Ishikawa (cell line): ENCODE measurements around the gene ZDHHC13.

ENCODE experiments used
- CEBPB ChIP-seq: IDR thresholded peaks from 2 replicates; pipeline ENCODE4 v1.6.1; 2012
- CREB1 ChIP-seq: IDR thresholded peaks from 2 replicates; pipeline ENCODE4 v1.6.1; 2012; ENCODE audit warnings: low read depth
- FOXM1 ChIP-seq: IDR thresholded peaks from 2 replicates; pipeline ENCODE4 v1.6.1; 2012; ENCODE audit warnings: low read depth, borderline replicate concordance
- RAD21 ChIP-seq: IDR thresholded peaks from 2 replicates; pipeline ENCODE4 v1.6.1; 2012; ENCODE audit warnings: low read depth
- TAF1 ChIP-seq: IDR thresholded peaks from 2 replicates; pipeline ENCODE4 v1.6.1; 2012; ENCODE audit warnings: low read depth, mild to moderate bottlenecking
- YY1 ChIP-seq: IDR thresholded peaks from 2 replicates; pipeline ENCODE4 v1.6.1; 2012; ENCODE audit warnings: low read depth
- ZBTB7A ChIP-seq: IDR thresholded peaks from 2 replicates; pipeline ENCODE4 v1.6.1; 2012; ENCODE audit warnings: low read depth
- TF ChIP-seq, protein P1 (sequence below): IDR thresholded peaks from 2 replicates; pipeline ENCODE4 v1.6.1; 2012

DNA sequence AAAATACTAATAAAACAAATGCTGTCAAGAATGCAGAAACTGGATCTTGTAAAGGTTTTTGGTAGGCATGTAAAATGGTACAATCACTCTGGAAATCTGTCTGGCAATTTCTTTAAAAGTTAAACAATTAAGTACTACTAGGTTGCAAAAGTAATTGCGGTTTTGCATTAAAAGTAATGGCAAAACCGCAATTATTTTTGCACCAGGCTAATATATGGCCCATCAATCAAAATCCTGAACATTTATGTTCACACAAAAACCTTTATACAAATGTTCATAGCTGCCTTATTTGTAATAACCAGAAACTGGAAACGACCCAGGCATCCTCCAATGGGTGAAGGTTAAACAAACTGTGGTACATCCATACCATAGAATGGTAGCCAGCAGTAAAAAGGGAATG is 24.6 kb upstream of the ZDHHC13 start:
- no peak for TF ChIP-seq FOXM1
- TF ChIP-seq ZBTB7A = no peak
- TF ChIP-seq YY1 = no peak
- TF ChIP-seq CREB1 = no peak
- TF ChIP-seq, protein P1, sequence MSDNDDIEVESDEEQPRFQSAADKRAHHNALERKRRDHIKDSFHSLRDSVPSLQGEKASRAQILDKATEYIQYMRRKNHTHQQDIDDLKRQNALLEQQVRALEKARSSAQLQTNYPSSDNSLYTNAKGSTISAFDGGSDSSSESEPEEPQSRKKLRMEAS = no peak
- TF ChIP-seq CEBPB = no peak
- no peak for TF ChIP-seq TAF1
- no peak for TF ChIP-seq RAD21
